ENCODE data around the gene RAB26. TPM values are rescaled to one million over a fixed set of nuclear protein-coding genes. Genes with fewer than 3 reads are reported as not detected.

Gene RAB26
- total and polyA plus RNA-seq, 2 donors (not counting 3 experiments of a cell fraction or from before 2014, with no cell fraction given), result 0.91 to 2.0 TPM

GRCh38 chr16:2195322-2196161 is 47.1 kb downstream of the RAB26 start:
- no peak overlapping the region for H3K27ac ChIP-seq (ENCODE audit: insufficient read depth, low read depth, low read length)
- dilution Hi-C loops (cut with MboI; ENCODE audit: extremely low pct_ligation_motif_present, low sequenced_read_pairs) (no loop called here), intact Hi-C loops (cut with micrococcal nuclease) (loop anchor here (5.0 kb wide), 1 partner anchor 57 kb away; the partner anchor contains the start of gene ECI1)
- H3K4me3 ChIP-seq (replicated peaks in 1 of 3; ENCODE audit: insufficient read depth in 1 of 3, low read depth in 1 of 3, low read length in 3 of 3), result peak overlapping the region in 1 of 3 experiments; percentile 33
- ChIA-PET POLR2A (interaction anchor here (2.6 kb wide), 1 partner anchor 40 kb away, joined by 8 read pairs; the partner anchor contains the start of gene TRAF7), CTCF (interaction anchor here (1.0 to 1.6 kb wide), 6 partner anchors 8 to 306 kb away, joined by 3 to 11 read pairs (median 4); partner anchors contain the start of gene ECI1)
- FAIRE-seq (no peak), DNase-seq (ENCODE audit: low read depth, low spot score) (no peak)
- no peak overlapping the region for H3K9ac ChIP-seq (replicated peaks; ENCODE audit: extremely low read depth, insufficient read depth, low read length)
- H2AFZ ChIP-seq (ENCODE audit: low read depth, low read length), result no peak overlapping the region
- H4K20me1 ChIP-seq (replicated peaks; ENCODE audit: control insufficient read depth, extremely low read depth, insufficient read depth, low read length), result no peaks in the 10 kb centered on the region
- no peaks in the 10 kb centered on the region for H3K4me1 ChIP-seq (ENCODE audit: control insufficient read depth, extremely low read depth, insufficient read depth, low read length)
- TF ChIP-seq POLR2AphosphoS5 (IDR thresholded peaks at IDR 0.05; ENCODE audit: insufficient read depth, low read depth, low read length) (no peak), MYC (IDR thresholded peaks at IDR 0.05; ENCODE audit: low read depth, low read length) (no peak), MAX (IDR thresholded peaks at IDR 0.05; ENCODE audit: insufficient read depth, insufficient read length) (no peak), EZH2 (IDR thresholded peaks at IDR 0.05; ENCODE audit: borderline replicate concordance, low read depth, low read length, severe bottlenecking) (peak; percentile 98), FOS (IDR thresholded peaks at IDR 0.05; ENCODE audit: borderline replicate concordance, insufficient read depth, low read length) (no peak)
- H3K9me1 ChIP-seq (replicated peaks; ENCODE audit: control insufficient read depth, extremely low read depth, insufficient read depth, low read length), result no peaks in the 10 kb centered on the region
- no peaks in the 10 kb centered on the region for H3K36me3 ChIP-seq (ENCODE audit: control insufficient read depth in 2 of 2, extremely low read depth in 1 of 2, insufficient read depth in 2 of 2, low read length in 2 of 2)
- no peaks in the 10 kb centered on the region for H3K79me2 ChIP-seq (ENCODE audit: control insufficient read depth, insufficient read depth, low read length)
- H3K9me3 ChIP-seq (replicated peaks; ENCODE audit: control insufficient read depth, insufficient read depth, low read length), result no peaks in the 10 kb centered on the region
- peaks cover 28 to 39% of the 10 kb centered on the region in 2 experiments for H3K27me3 ChIP-seq (ENCODE audit: control insufficient read depth in 2 of 2, insufficient read depth in 2 of 2, low read length in 2 of 2)
- BruUV-seq (replicated peaks), result no TSS peak
- no peak overlapping the region for H3K4me2 ChIP-seq (ENCODE audit: insufficient read depth, low read length)
